Cardiac fibroblast (primary cell): ENCODE data around the gene CDH13.

Experiments used
- DNase-seq, 2 donors: peaks; one replicate each; pipeline versions ENCODE4 v3.0.0 to v3.0.0-alpha.2; 2010; ENCODE audit warnings: low read depth in 2 of 2
- H3K4me3 ChIP-seq, 2 donors: replicated peaks in 1 of 2; 1 replicate in 1 of 2; 2 replicates in 1 of 2; pipeline ENCODE4 v1.5.1; 2011; ENCODE audit warnings: low read depth in 2 of 2, low read length in 2 of 2, mild to moderate bottlenecking in 2 of 2, moderate library complexity in 1 of 2
- TF ChIP-seq, protein P1 (sequence below): IDR thresholded peaks from one replicate; pipeline ENCODE4 v1.5.1; 2011; ENCODE audit warnings: low read depth, mild to moderate bottlenecking, low read length, inconsistent platforms

Gene CDH13

DNA sequence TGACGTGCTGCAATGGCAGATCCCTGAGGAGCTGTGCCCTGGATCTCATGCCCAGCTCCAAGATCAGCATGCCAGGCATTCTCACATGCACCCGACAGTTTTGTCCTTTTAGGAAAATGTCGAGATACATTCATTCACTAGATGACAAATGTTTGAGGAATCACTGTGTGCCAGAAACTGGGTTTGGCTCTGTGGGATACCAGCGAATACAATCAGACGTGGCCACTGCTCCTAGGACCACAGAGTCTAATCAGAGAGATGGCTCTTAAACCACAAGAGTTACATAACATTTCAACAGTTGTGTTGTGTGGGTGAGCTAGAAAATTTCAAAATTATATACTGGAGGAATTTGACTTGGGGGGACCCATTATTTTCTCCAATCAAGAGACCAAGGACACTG, 579.7 kb downstream of the CDH13 start:
- DNase-seq: peak in 1 of 2 donors; percentile 22
- H3K4me3 ChIP-seq: no peak overlapping the region
- TF ChIP-seq, protein P1, sequence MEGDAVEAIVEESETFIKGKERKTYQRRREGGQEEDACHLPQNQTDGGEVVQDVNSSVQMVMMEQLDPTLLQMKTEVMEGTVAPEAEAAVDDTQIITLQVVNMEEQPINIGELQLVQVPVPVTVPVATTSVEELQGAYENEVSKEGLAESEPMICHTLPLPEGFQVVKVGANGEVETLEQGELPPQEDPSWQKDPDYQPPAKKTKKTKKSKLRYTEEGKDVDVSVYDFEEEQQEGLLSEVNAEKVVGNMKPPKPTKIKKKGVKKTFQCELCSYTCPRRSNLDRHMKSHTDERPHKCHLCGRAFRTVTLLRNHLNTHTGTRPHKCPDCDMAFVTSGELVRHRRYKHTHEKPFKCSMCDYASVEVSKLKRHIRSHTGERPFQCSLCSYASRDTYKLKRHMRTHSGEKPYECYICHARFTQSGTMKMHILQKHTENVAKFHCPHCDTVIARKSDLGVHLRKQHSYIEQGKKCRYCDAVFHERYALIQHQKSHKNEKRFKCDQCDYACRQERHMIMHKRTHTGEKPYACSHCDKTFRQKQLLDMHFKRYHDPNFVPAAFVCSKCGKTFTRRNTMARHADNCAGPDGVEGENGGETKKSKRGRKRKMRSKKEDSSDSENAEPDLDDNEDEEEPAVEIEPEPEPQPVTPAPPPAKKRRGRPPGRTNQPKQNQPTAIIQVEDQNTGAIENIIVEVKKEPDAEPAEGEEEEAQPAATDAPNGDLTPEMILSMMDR: no peak

DNA sequence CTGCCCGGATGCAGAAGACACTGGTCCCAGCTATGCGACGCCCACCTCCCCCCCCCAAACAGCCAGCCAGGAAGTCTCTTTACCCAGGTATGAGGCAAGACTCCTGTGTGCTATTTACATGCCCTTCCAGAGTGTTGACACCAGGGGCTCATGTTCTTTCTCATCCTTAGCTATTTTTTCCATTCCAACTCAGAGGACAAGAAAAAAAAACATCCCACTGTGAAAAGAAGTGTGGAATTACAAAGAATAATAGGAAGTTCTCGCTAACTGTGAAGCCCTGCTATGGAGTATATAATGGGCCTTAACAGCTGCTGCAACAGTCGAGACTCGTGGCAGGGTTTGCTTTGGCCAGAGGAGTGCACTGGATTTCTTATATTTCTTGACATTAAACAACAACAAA, 584.9 kb downstream of the CDH13 start:
- H3K4me3 ChIP-seq: no peak overlapping the region
- TF ChIP-seq, protein P1: no peak
- no peak for DNase-seq

DNA sequence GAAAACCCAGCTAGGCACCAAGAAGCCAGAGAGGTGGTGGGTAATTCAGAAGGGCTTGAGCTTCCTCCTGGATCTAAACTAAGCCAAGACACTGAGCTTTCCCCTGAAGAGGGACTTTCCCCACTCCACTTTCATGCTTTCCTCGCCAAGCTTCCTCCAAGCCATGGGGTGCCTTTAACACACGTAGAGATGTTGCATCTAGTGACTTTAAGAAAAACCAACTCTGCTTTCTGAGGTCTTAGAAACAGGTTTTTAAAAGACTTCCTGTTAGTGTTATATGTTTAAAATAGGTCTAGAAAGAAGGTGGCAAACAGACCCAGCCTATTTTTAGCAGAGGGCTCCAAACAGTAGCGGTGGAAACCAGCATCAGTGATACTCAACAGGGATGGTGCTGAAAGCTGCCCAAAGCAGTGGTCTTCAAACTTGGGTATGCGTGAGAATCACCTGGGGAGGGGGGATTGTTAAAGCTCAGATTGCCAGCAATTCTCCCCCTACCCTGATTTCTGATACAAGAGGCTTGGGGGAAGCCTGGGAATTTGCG, 585.6 kb downstream of the CDH13 start:
- no peak for DNase-seq
- TF ChIP-seq, protein P1: no peak
- no peak overlapping the region for H3K4me3 ChIP-seq

DNA sequence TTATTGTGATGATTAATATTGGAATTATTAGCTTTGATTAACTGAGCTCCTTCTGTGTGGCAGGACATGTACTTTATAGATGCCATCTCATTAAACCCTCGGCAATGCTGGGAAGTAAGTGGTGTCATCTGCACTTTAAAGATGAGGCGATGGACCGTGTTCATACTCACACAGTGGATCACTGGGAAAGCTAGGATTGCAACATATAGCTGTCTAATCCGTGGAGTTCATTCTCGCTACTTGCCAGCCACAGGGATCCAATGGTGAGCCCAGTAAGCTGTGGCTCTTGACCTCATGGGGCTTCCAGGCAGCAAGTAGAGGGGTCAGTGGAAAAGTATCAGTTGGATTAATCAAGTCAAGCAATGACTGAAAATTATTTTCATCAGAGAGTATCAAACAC, 587.9 kb downstream of the CDH13 start:
- no peak overlapping the region for H3K4me3 ChIP-seq
- DNase-seq: no peak
- TF ChIP-seq, protein P1: no peak

DNA sequence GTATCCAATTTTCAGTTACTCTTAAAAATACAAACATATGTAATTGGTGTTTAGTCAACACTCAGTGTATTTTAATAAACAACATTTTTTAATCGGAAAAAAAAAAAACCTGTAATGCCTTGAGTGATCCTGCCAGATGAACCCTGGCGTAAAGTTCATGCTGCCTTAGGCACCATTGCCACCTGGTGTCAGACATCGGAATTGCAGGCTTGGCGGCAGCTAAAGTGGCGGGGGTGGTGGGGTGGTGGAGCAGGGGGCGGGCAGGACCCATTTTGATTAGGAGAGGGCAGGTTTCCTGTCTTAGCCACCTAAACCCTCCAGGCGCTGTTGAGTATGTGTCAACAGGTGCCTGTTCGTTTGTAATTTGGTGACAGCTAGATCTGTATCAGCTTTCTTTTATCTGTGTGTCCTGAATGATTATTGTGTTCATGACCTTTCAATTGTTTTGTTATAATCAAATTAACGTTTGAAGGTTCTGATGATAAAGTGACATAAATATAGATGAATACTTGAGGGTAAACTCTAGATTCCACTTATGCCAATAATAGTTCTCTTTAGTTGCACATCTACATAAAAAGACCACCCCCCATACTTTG, 588.7 kb downstream of the CDH13 start:
- peak; percentile 43 to 64 for DNase-seq
- TF ChIP-seq, protein P1: peak; percentile 92
- no peak overlapping the region for H3K4me3 ChIP-seq

DNA sequence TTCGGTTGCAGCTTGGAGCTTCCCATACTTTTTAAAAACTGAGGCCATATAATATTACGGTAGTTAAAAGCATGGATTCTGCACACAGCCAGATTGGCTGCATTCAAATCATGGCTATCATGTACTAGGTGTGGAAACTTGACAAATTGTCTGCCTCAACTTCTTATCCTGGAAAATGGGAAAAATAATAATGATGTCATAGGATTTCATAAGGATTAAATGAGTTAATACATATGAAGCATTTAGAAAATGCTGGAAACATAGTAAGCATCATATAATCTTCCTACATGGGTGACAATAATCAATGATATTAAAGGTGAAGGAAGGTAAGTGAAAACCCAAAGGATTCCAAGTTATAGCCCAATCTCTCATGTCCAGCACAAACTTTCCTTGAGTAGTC, 592.5 kb downstream of the CDH13 start:
- TF ChIP-seq, protein P1: no peak
- no peak for DNase-seq
- H3K4me3 ChIP-seq: no peak overlapping the region

DNA sequence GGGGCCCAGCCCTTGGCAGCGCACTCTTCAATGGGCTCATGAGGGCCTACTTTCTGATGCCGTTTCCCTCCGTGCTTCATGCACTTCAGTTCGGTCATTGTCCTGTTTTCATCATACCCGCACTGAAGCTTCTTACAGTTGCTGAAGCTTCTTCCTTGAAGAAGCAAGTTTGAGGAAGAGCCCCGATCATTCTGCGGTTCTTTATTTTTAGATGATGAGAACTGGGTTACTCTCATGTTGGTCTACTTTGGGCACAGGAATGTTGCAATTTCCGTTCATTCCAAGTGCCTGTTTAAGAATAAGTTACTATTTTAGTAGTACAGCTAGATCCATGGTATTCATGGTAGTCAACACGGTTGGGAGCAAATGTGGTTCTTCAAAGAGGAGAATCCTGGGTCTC, 593.3 kb downstream of the CDH13 start:
- TF ChIP-seq, protein P1: no peak
- no peak for DNase-seq
- H3K4me3 ChIP-seq: no peak overlapping the region
